A549 treated with Mapracorat at 1 μM for 4 hours (cell line): ENCODE results near the gene PLK1. TPM values are rescaled to one million over a fixed set of nuclear protein-coding genes. Genes with fewer than 3 reads are reported as not detected.

Source experiments
- total RNA-seq: library from RNA; stranded (reverse); fragments of 200-300 nt; extraction: Qiagen RNA extraction; gene quantifications from 5 replicates; pipeline ENCODE4 v1.2.3, GENCODE V29; 2022

PLK1 gene
- total RNA-seq, result 153 to 166 TPM (median 160 TPM) in 5 replicates

DNA sequence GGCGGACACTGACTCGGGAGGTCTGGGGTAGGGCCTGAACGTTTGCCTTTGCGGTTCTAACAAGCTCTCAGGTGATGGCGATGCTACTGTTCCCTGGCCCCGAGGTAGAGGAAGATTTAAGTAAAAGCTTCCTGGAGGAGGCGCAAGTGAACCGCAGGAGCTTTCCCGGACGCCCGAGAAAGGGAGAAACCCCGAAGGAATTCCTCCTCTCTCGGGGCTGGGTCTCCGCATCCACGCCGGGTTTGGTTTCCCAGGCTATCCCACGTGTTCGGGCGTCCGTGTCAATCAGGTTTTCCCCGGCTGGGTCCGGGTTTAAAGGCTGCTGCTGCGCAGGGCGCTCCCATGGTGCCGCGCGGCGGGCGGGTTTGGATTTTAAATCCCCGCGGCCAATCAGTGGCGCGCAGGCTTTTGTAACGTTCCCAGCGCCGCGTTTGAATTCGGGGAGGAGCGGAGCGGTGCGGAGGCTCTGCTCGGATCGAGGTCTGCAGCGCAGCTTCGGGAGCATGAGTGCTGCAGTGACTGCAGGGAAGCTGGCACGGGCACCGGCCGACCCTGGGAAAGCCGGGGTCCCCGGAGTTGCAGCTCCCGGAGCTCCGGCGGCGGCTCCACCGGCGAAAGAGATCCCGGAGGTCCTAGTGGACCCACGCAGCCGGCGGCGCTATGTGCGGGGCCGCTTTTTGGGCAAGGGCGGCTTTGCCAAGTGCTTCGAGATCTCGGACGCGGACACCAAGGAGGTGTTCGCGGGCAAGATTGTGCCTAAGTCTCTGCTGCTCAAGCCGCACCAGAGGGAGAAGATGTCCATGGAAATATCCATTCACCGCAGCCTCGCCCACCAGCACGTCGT, at the start of gene PLK1:
Gene PLK1, plus strand, starts transcription at position 460 of the 844 bp plus-strand sequence. Its CDS starts 44 bp downstream, at position 504.

DNA sequence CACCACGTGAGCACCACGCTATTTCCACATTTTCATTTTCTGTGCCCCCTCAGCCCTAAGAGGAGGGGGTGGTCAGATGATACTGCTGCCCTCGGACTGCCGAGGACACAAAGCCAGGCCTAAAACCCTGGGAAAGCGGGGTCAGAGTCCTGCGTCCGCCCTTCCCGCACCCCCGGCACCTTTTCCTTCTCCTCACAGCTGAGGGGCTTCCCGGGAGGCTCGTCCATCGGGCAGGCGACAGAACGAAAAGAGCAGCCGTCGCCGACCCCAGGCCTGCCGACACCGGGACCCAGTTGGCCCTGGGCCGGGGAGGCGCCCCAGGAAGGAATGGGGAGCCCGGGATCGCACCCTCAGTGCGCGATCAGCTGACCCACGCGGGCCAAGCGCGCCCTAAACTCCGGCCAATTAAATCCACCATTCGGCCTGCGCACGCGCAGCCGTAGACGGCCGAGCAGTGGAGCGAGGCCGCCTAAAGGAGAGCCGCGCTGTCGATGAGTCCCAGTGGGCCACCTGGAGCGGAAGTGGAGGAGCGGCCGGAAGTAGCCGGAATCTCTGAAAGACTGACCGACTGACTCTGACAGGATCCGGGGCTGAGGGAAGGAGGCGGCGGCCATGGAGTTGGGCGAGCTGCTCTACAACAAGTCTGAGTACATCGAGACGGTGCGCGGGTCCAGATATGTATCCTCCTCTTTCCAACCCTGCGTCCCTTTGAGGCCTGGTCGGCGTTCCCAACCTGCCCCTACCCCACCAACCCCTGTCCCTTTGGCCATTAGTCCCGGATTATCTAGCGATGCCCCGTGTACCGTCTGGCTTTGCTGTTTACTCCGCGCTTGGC, 37.5 kb upstream of the PLK1 start, which contains the start of the genes DCTN5 and PALB2:
Gene DCTN5, plus strand, starts transcription at position 536 of the 835 bp plus-strand sequence. Its CDS starts 77 bp downstream, at position 613.
Gene PALB2, minus strand, starts transcription at position 380 of the 835 bp plus-strand sequence. Its CDS starts 153 bp downstream, at position 227.

DNA sequence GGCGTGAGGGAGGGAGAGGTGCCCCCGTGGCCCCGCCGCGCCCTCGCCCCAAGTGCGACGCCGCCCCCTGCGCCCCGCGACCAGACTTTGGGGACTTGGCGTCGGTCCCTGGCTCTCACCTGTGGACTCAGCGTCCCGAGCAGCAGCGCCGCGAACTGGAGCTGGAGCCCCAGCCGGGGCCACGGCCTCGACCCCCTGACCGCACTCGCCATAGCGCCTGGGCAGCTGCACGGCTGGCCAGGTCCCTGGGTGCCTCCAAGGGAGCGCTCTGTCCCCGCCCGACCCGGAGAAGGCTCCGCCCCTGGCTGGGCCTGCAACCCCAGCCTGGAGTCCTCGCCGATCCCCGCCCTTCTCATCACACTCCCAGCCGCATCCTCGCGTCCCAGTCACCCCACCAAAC, 34.3 kb downstream of the PLK1 start, which contains the start of gene ERN2:
Gene ERN2, minus strand, starts transcription at position 247 of the 400 bp plus-strand sequence. Its CDS starts 35 bp downstream, at position 212.

Other genes starting within 250 kb of the PLK1 start
- 16.3 to 18.7 TPM (median 16.5 TPM) in 5 replicates for gene COG7, start 225.7 kb upstream of the PLK1 start, total RNA-seq
- 25.3 to 30.5 TPM (median 29.1 TPM) in 5 replicates for gene GGA2, start 168.4 kb upstream of the PLK1 start, total RNA-seq
- gene EARS2, start 121.5 kb upstream of the PLK1 start, total RNA-seq, result 25.5 to 33.8 TPM (median 30.7 TPM) in 5 replicates
- 35.8 to 50.7 TPM (median 47.3 TPM) in 5 replicates for gene UBFD1, start 121.2 kb upstream of the PLK1 start, total RNA-seq
- 162 to 193 TPM (median 190 TPM) in 5 replicates for gene NDUFAB1, start 82.6 kb upstream of the PLK1 start, total RNA-seq
- gene PALB2, start 37.6 kb upstream of the PLK1 start, total RNA-seq, result 10.1 to 12.4 TPM (median 11.7 TPM) in 5 replicates
- gene DCTN5, start 37.4 kb upstream of the PLK1 start, total RNA-seq, result 62.7 to 75.1 TPM (median 72.2 TPM) in 5 replicates
- gene ERN2, start 34.3 kb downstream of the PLK1 start, total RNA-seq, result not detected in 5 replicates
- gene CHP2, start 76.1 kb downstream of the PLK1 start, total RNA-seq, result 0.08 TPM in 1 of 5 replicates, not detected in the others
- gene PRKCB, start 157.1 kb downstream of the PLK1 start, total RNA-seq, result 0.07 to 0.38 TPM (median 0.18 TPM) in 5 replicates